LoVo (cell line): ENCODE data around the gene VPS13A.
A peak's percentile ranks its signal among the peaks of the same experiment; 100 is the strongest.
"Not testable (repeated sequence)": the region's sequence is repeated elsewhere in the genome, so short reads cannot be mapped to it uniquely, and the experiment has no call there.

Experiments used
- DNase-seq: peaks from one replicate; pipeline ENCODE4 v3.0.0-alpha.2; 2016; ENCODE audit warnings: low spot score

VPS13A gene

GRCh38 chr9:77305622-77306400 lies 128.5 kb downstream of the VPS13A start:
- DNase-seq, result no peak

- no peak for DNase-seq
Observed at GRCh38 chr9:77307166-77307565, 129.8 kb downstream of the VPS13A start.

GRCh38 chr9:77316058-77316457 lies 138.7 kb downstream of the VPS13A start:
- DNase-seq, result no peak

- DNase-seq, result no peak
Observed at GRCh38 chr9:77325058-77325457, 147.7 kb downstream of the VPS13A start.

GRCh38 chr9:77328102-77328501 lies 150.8 kb downstream of the VPS13A start:
- DNase-seq, result no peak

GRCh38 chr9:77370064-77370463 lies 192.7 kb downstream of the VPS13A start:
- no peak for DNase-seq

GRCh38 chr9:77374266-77374665 lies 196.9 kb downstream of the VPS13A start:
- no peak for DNase-seq

- DNase-seq, result no peak
Observed at GRCh38 chr9:77375956-77376532, 198.7 kb downstream of the VPS13A start.

GRCh38 chr9:77384406-77384805 lies 207.1 kb downstream of the VPS13A start:
- DNase-seq, result peak; percentile 4

- no peak for DNase-seq
Observed at GRCh38 chr9:77386187-77386586, 208.9 kb downstream of the VPS13A start.

- no peak for DNase-seq
Observed at GRCh38 chr9:77391834-77392233, 214.5 kb downstream of the VPS13A start.

GRCh38 chr9:77392328-77392727 lies 215.0 kb downstream of the VPS13A start:
- DNase-seq, result peak; percentile 5

- DNase-seq, result not testable (repeated sequence)
Observed at GRCh38 chr9:77398581-77398980, 221.2 kb downstream of the VPS13A start.

GRCh38 chr9:77399964-77400363 lies 222.6 kb downstream of the VPS13A start:
- no peak for DNase-seq

- no peak for DNase-seq
Observed at GRCh38 chr9:77402286-77402685, 225.0 kb downstream of the VPS13A start.

GRCh38 chr9:77403239-77403638 lies 225.9 kb downstream of the VPS13A start:
- DNase-seq, result no peak

- not testable (repeated sequence) for DNase-seq
Observed at GRCh38 chr9:77408521-77408920, 231.2 kb downstream of the VPS13A start.

- no peak for DNase-seq
Observed at GRCh38 chr9:77417566-77417965, 240.2 kb downstream of the VPS13A start.

- DNase-seq, result no peak
Observed at GRCh38 chr9:77418226-77418625, 240.9 kb downstream of the VPS13A start.

- no peak for DNase-seq
Observed at GRCh38 chr9:77420641-77421040, 243.3 kb downstream of the VPS13A start.

- no peak for DNase-seq
Observed at GRCh38 chr9:77421506-77422265, 244.4 kb downstream of the VPS13A start.

- no peak for DNase-seq
Observed at GRCh38 chr9:77422969-77423368, 245.6 kb downstream of the VPS13A start.

GRCh38 chr9:77423841-77424240 lies 246.5 kb downstream of the VPS13A start:
- no peak for DNase-seq
